Ovary (tissue), 9 donors: ENCODE data around the gene HIF1A. TPM values are rescaled to one million over a fixed set of nuclear protein-coding genes. Genes with fewer than 3 reads are reported as not detected.
"Not testable (repeated sequence)": the region's sequence is repeated elsewhere in the genome, so short reads cannot be mapped to it uniquely, and the experiment has no call there.

Source experiments
- DNase-seq, 5 donors: peaks; one replicate each; pipeline ENCODE4 v3.0.0-alpha.2; 2019 to 2020
- H3K27ac ChIP-seq, 2 donors: fragments of 200-600 bp; one replicate each; pipeline versions ENCODE4 v1.5.1 to v1.8.0; 2019 to 2022
- H3K27me3 ChIP-seq: fragments of 200-600 bp; one replicate; pipeline ENCODE4 v1.8.0; 2022
- H3K36me3 ChIP-seq: fragments of 200-600 bp; sonication (generic); one replicate; pipeline ENCODE4 v1.5.1; 2019
- H3K4me1 ChIP-seq: one replicate; pipeline ENCODE4 v1.8.1; 2013; ENCODE audit warnings: mild to moderate bottlenecking, moderate library complexity; ENCODE audit not compliant: insufficient read depth
- H3K4me3 ChIP-seq: fragments of 200-600 bp; sonication (generic); one replicate; pipeline ENCODE4 v1.5.1; 2017
- H3K9me3 ChIP-seq, 2 donors: fragments of 200-600 bp in 1 of 2; sonication (generic) in 1 of 2; one replicate each; pipeline versions ENCODE4 v1.5.1 to v1.8.1; 2013 to 2019; ENCODE audit warnings: mild to moderate bottlenecking in 1 of 2, moderate library complexity in 1 of 2
- EP300 ChIP-seq: sonication (generic); formaldehyde crosslinking; IDR thresholded peaks from one replicate; pipeline ENCODE4 v1.6.1; 2017; ENCODE audit warnings: antibody characterized with exemption
- POLR2A ChIP-seq: fragments of 450-650 bp; IDR thresholded peaks from one replicate; pipeline ENCODE4 v1.6.1; 2017; ENCODE audit warnings: antibody characterized with exemption, mild to moderate bottlenecking, moderate library complexity
- WGBS, 3 donors: extraction: QIAGEN DNeasy Blood & Tissue Kit in 1 of 3; methylation state at CpG; one replicate each; pipeline versions ENCODE4 v1.1.5 to v1.1.7; 2013 to 2017; 5-methylcytosine and 5-hydroxymethylcytosine counted together
- intact Hi-C, 4 donors: fragments of 100-400 bp; cut with DNase I; formaldehyde crosslinking; loops; one replicate each; pipeline versions ENCODE4 v1.11.0 to v1.15.1; 2022 to 2023
- polyA plus RNA-seq, 2 donors: library from polyadenylated mRNA; stranded (reverse); fragments of 200-250 nt in 1 of 2; fragments of 350-450 nt in 1 of 2; fragmentation: Illumina TruSeq in 1 of 2; extraction: RNeasy Lipid Tissue Mini Kit (QIAGEN cat#74804) in 1 of 2; gene quantifications; one replicate each; pipeline ENCODE4 v1.2.3, GENCODE V29; 2013 to 2014
- total RNA-seq, 7 donors: library from RNA; depleted of rRNA in 2 of 7; stranded (reverse); fragments of >200 nt in 2 of 7; fragmentation: NEBNext Ultra II Directional in 3 of 7; extraction: Animal tissue kit (Norgen Biotek cat#: 25700) in 3 of 7; gene quantifications; one replicate each; pipeline versions ENCODE4 v1.1.0 to v1.2.4, GENCODE V29; 2016 to 2023
- TF ChIP-seq, protein P1 (sequence below), 3 donors: fragments of 450-650 bp in 2 of 3; fragments of 200-600 bp in 1 of 3; IDR thresholded peaks; one replicate each; pipeline versions ENCODE4 v1.5.1 to v1.8.0; 2016 to 2022; ENCODE audit warnings: antibody characterized with exemption in 3 of 3, mild to moderate bottlenecking in 1 of 3
- donor health status: DM: no; HTN: no; CAD: no; lungs with moderate emphysema.
- donor health status: DM: no; HTN: no; CAD: no.
- donor health status: Bipolar disorder and iron deficiency.
- donor health status: DM: yes; HTN: yes; CAD: no.
- donor health status: DM: no; HTN: no; CAD: no.
- donor health status: DM: yes; HTN: yes; CAD: no.

HIF1A gene
- total and polyA plus RNA-seq, 9 donors: 41.6 to 204 (median 116) TPM

GRCh38 chr14:61655777-61656176 is 39.5 kb upstream of the HIF1A start:
- TF ChIP-seq, protein P1, sequence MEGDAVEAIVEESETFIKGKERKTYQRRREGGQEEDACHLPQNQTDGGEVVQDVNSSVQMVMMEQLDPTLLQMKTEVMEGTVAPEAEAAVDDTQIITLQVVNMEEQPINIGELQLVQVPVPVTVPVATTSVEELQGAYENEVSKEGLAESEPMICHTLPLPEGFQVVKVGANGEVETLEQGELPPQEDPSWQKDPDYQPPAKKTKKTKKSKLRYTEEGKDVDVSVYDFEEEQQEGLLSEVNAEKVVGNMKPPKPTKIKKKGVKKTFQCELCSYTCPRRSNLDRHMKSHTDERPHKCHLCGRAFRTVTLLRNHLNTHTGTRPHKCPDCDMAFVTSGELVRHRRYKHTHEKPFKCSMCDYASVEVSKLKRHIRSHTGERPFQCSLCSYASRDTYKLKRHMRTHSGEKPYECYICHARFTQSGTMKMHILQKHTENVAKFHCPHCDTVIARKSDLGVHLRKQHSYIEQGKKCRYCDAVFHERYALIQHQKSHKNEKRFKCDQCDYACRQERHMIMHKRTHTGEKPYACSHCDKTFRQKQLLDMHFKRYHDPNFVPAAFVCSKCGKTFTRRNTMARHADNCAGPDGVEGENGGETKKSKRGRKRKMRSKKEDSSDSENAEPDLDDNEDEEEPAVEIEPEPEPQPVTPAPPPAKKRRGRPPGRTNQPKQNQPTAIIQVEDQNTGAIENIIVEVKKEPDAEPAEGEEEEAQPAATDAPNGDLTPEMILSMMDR (IDR thresholded peaks at IDR 0.05): no peak
- TF ChIP-seq POLR2A: no peak
- TF ChIP-seq EP300: no peak
- H3K27ac ChIP-seq: no peak overlapping the region
- intact Hi-C loops: loop anchor here in 1 of 4 donors (5.0 kb wide), 1 partner anchor 172 kb away; no protein-coding TSS in a partner anchor

GRCh38 chr14:61656341-61656740 is 39.0 kb upstream of the HIF1A start:
- Histone ChIP-seq H3K27me3 (no peaks in the 10 kb centered on the region), H3K4me1 (peaks cover 4% of the 10 kb centered on the region), H3K9me3 (no peaks in the 10 kb centered on the region), H3K4me3 (no peak overlapping the region), H3K27ac (no peak overlapping the region), H3K36me3 (no peaks in the 10 kb centered on the region)
- WGBS, 3 donors: 96 to 99% (median 98%) methylated on average over 4 of the region's 4 CpGs
- TF ChIP-seq, protein P1 (IDR thresholded peaks at IDR 0.05): no peak
- no peak for TF ChIP-seq EP300
- no peak for TF ChIP-seq POLR2A
- no peak for DNase-seq
- intact Hi-C loops: loop anchor here in 1 of 4 donors (5.0 kb wide), 1 partner anchor 171 kb away; no protein-coding TSS in a partner anchor

More at GRCh38 chr14:61655777-61656176, 39.5 kb upstream of the HIF1A start:
- Histone ChIP-seq H3K36me3 (no peaks in the 10 kb centered on the region), H3K9me3 (no peaks in the 10 kb centered on the region), H3K4me3 (no peak overlapping the region), H3K27me3 (no peaks in the 10 kb centered on the region), H3K4me1 (peaks cover 4% of the 10 kb centered on the region)
- 69 to 86% (median 81%) methylated on average over 3 of the region's 3 CpGs for WGBS, 3 donors
- DNase-seq: no peak

- H3K27me3 ChIP-seq, DNase-seq, H3K4me1 ChIP-seq, H3K4me3 ChIP-seq, H3K9me3 ChIP-seq, H3K36me3 ChIP-seq, H3K27ac ChIP-seq: not testable (repeated sequence)
- 83 to 100% (median 96%) methylated on average over 1 to 3 of the region's 3 CpGs for WGBS, 3 donors
- intact Hi-C loops: loop anchor here in 1 of 4 donors (5.0 kb wide), 1 partner anchor 169 kb away; no protein-coding TSS in a partner anchor
Measured at GRCh38 chr14:61658111-61658510, 37.2 kb upstream of the HIF1A start.

- Histone ChIP-seq H3K9me3 (no peaks in the 10 kb centered on the region), H3K27ac (no peak overlapping the region), H3K27me3 (no peaks in the 10 kb centered on the region), H3K4me3 (no peak overlapping the region), H3K4me1 (peaks cover 2% of the 10 kb centered on the region), H3K36me3 (no peaks in the 10 kb centered on the region)
- DNase-seq: no peak
- intact Hi-C loops: loop anchor here in 1 of 4 donors (5.0 kb wide), 1 partner anchor 168 kb away; no protein-coding TSS in a partner anchor
- WGBS, 3 donors: 96 to 99% (median 97%) methylated on average over 2 of the region's 2 CpGs
- TF ChIP-seq EP300 (no peak), POLR2A (no peak)
- TF ChIP-seq, protein P1 (IDR thresholded peaks at IDR 0.05): no peak
Measured at GRCh38 chr14:61659582-61659981, 35.7 kb upstream of the HIF1A start.

- Histone ChIP-seq H3K36me3 (no peaks in the 10 kb centered on the region), H3K9me3 (no peaks in the 10 kb centered on the region), H3K27me3 (no peaks in the 10 kb centered on the region), H3K4me1 (peaks cover 2% of the 10 kb centered on the region), H3K27ac (no peak overlapping the region), H3K4me3 (no peak overlapping the region)
- no peak for DNase-seq
- intact Hi-C loops: no loop called here
- TF ChIP-seq, protein P1 (IDR thresholded peaks at IDR 0.05): no peak
- TF ChIP-seq POLR2A (no peak), EP300 (no peak)
- WGBS, 3 donors: 51 to 58% (median 55%) methylated on average over 6 of the region's 6 CpGs
Measured at GRCh38 chr14:61661471-61662400, 33.6 kb upstream of the HIF1A start.
